ENCODE results near the gene GRAP2.

DNA sequence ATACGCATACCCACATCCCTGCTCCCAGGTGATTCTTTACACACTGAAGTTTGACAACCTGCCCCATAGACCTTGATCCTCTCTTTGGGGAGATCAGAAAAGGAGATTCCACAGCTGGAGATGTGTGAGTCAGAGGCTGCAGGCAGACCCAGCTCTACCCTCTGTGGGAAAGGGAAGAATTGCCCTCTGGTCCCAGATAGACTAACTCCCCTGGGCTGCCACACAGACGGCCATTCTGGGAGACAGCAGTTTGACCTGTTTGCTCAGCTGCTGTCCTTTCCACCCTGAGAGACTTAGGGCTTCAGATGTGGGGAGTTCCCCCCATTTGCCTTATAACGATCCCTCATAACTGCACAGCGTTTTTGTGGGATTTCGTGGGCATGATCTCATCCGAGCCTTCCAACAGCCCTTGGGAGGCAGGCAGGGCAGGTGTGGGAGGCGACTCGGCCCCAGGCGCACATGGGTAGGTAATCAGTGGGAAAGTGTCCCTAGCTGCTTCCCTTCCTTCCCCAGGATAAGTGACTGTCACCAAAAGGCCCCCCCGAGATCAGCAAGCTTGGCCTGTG lies 107.9 kb downstream of the GRAP2 start:
- TF ChIP-seq, protein P1, sequence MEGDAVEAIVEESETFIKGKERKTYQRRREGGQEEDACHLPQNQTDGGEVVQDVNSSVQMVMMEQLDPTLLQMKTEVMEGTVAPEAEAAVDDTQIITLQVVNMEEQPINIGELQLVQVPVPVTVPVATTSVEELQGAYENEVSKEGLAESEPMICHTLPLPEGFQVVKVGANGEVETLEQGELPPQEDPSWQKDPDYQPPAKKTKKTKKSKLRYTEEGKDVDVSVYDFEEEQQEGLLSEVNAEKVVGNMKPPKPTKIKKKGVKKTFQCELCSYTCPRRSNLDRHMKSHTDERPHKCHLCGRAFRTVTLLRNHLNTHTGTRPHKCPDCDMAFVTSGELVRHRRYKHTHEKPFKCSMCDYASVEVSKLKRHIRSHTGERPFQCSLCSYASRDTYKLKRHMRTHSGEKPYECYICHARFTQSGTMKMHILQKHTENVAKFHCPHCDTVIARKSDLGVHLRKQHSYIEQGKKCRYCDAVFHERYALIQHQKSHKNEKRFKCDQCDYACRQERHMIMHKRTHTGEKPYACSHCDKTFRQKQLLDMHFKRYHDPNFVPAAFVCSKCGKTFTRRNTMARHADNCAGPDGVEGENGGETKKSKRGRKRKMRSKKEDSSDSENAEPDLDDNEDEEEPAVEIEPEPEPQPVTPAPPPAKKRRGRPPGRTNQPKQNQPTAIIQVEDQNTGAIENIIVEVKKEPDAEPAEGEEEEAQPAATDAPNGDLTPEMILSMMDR (IDR thresholded peaks at IDR 0.05): no peak
- no peak for TF ChIP-seq POLR2A (IDR thresholded peaks at IDR 0.05)

Measured in stomach (tissue), 4 donors.